ENCODE measurements around the gene SETMAR.
"Not testable (repeated sequence)": the region's sequence is repeated elsewhere in the genome, so short reads cannot be mapped to it uniquely, and the experiment has no call there.

The SETMAR gene

GRCh38 chr3:4313606-4314293 lies 10.6 kb downstream of the SETMAR start:
- DNase-seq (ENCODE audit: low read depth in 2 of 2), result no peak

GRCh38 chr3:4314688-4315087 lies 11.5 kb downstream of the SETMAR start:
- DNase-seq (ENCODE audit: low read depth in 2 of 2), result no peak

GRCh38 chr3:4320096-4320911 lies 17.1 kb downstream of the SETMAR start:
- no peak for DNase-seq (ENCODE audit: low read depth in 2 of 2)

- DNase-seq (ENCODE audit: low read depth in 2 of 2), result no peak
These were observed 18.6 kb downstream of the SETMAR start for GRCh38 chr3:4321732-4322131.

- no peak for DNase-seq (ENCODE audit: low read depth in 2 of 2)
These were observed 19.5 kb downstream of the SETMAR start for GRCh38 chr3:4322635-4323034.

GRCh38 chr3:4323246-4324027 lies 20.3 kb downstream of the SETMAR start:
- no peak for DNase-seq (ENCODE audit: low read depth in 2 of 2)

GRCh38 chr3:4326868-4327267 lies 23.7 kb downstream of the SETMAR start:
- DNase-seq (ENCODE audit: low read depth in 2 of 2), result no peak

GRCh38 chr3:4329806-4330205 lies 26.6 kb downstream of the SETMAR start:
- DNase-seq (ENCODE audit: low read depth in 2 of 2), result not testable (repeated sequence)

- no peak for DNase-seq (ENCODE audit: low read depth in 2 of 2)
These were observed 28.9 kb downstream of the SETMAR start for GRCh38 chr3:4332111-4332510.

GRCh38 chr3:4332574-4332973 lies 29.4 kb downstream of the SETMAR start:
- DNase-seq (ENCODE audit: low read depth in 2 of 2), result no peak

- no peak for DNase-seq (ENCODE audit: low read depth in 2 of 2)
These were observed 29.8 kb downstream of the SETMAR start for GRCh38 chr3:4332991-4333390.

GRCh38 chr3:4334548-4334947 lies 31.4 kb downstream of the SETMAR start:
- no peak for DNase-seq (ENCODE audit: low read depth in 2 of 2)

- DNase-seq (ENCODE audit: low read depth in 2 of 2), result no peak
These were observed 32.8 kb downstream of the SETMAR start for GRCh38 chr3:4335840-4336562.

GRCh38 chr3:4336850-4337546 lies 33.8 kb downstream of the SETMAR start:
- no peak for DNase-seq (ENCODE audit: low read depth in 2 of 2)

GRCh38 chr3:4338751-4339150 lies 35.6 kb downstream of the SETMAR start:
- no peak for DNase-seq (ENCODE audit: low read depth in 2 of 2)

GRCh38 chr3:4340077-4340410 lies 36.9 kb downstream of the SETMAR start:
- DNase-seq (ENCODE audit: low read depth in 2 of 2), result no peak

GRCh38 chr3:4340411-4341335 lies 37.5 kb downstream of the SETMAR start:
- DNase-seq (ENCODE audit: low read depth in 2 of 2), result no peak

- no peak for DNase-seq (ENCODE audit: low read depth in 2 of 2)
These were observed 38.1 kb downstream of the SETMAR start for GRCh38 chr3:4341336-4341675.

GRCh38 chr3:4343258-4343657 lies 40.1 kb downstream of the SETMAR start:
- no peak for DNase-seq (ENCODE audit: low read depth in 2 of 2)

GRCh38 chr3:4350789-4351163 lies 47.6 kb downstream of the SETMAR start:
- peak in 1 of 2 donors; percentile 38 for DNase-seq (ENCODE audit: low read depth in 2 of 2)
